NCI-H510A (cell line): ENCODE results near the gene AGR2.
A peak's percentile ranks its signal among the peaks of the same experiment; 100 is the strongest.
"Not testable (repeated sequence)": the region's sequence is repeated elsewhere in the genome, so short reads cannot be mapped to it uniquely, and the experiment has no call there.

Source experiments
- DNase-seq: peaks from one replicate; lab custom pipeline; 2025; lab: John Stamatoyannopoulos, UW

AGR2 gene

GRCh38 chr7:16804674-16805439, at the start of gene AGR2:
AGR2 (minus strand) TSS chr7:16804999; CDS start chr7:16801796, 3,203 bp downstream.
- no peak for DNase-seq

GRCh38 chr7:16853189-16853588, 48.4 kb upstream of the AGR2 start:
- DNase-seq, result not testable (repeated sequence)

- no peak for DNase-seq
These were observed 47.0 kb upstream of the AGR2 start for GRCh38 chr7:16851829-16852228.

GRCh38 chr7:16850614-16851466, 46.0 kb upstream of the AGR2 start:
- no peak for DNase-seq

- DNase-seq, result no peak
These were observed 44.7 kb upstream of the AGR2 start for GRCh38 chr7:16849296-16850148.

- DNase-seq, result peak; percentile 4
These were observed 42.6 kb upstream of the AGR2 start for GRCh38 chr7:16847381-16847860.

GRCh38 chr7:16846601-16847165, 41.9 kb upstream of the AGR2 start:
- DNase-seq, result no peak

GRCh38 chr7:16845746-16846145, 40.9 kb upstream of the AGR2 start:
- no peak for DNase-seq

- no peak for DNase-seq
These were observed 36.9 kb upstream of the AGR2 start for GRCh38 chr7:16841681-16842080.

- no peak for DNase-seq
These were observed 35.3 kb upstream of the AGR2 start for GRCh38 chr7:16840094-16840493.

- no peak for DNase-seq
These were observed 34.8 kb upstream of the AGR2 start for GRCh38 chr7:16839646-16840045.

- no peak for DNase-seq
These were observed 34.1 kb upstream of the AGR2 start for GRCh38 chr7:16838891-16839290.

GRCh38 chr7:16838386-16838785, 33.6 kb upstream of the AGR2 start:
- no peak for DNase-seq

- DNase-seq, result no peak
These were observed 31.7 kb upstream of the AGR2 start for GRCh38 chr7:16836481-16836880.

GRCh38 chr7:16833373-16833772, 28.6 kb upstream of the AGR2 start:
- DNase-seq, result no peak

- DNase-seq, result no peak
These were observed 21.3 kb upstream of the AGR2 start for GRCh38 chr7:16826060-16826459.

- DNase-seq, result no peak
These were observed 17.2 kb upstream of the AGR2 start for GRCh38 chr7:16822029-16822428.

- no peak for DNase-seq
These were observed 13.9 kb upstream of the AGR2 start for GRCh38 chr7:16818732-16819131.

- no peak for DNase-seq
These were observed 12.7 kb upstream of the AGR2 start for GRCh38 chr7:16817536-16817935.

GRCh38 chr7:16816824-16817223, 12.0 kb upstream of the AGR2 start:
- DNase-seq, result no peak

GRCh38 chr7:16815001-16815400, 10.2 kb upstream of the AGR2 start:
- no peak for DNase-seq

- no peak for DNase-seq
These were observed 8.4 kb upstream of the AGR2 start for GRCh38 chr7:16813232-16813616.
